ENCODE results near the gene ADARB2. TPM values are rescaled to one million over a fixed set of nuclear protein-coding genes. Genes with fewer than 3 reads are reported as not detected.
"Not testable (repeated sequence)": the region's sequence is repeated elsewhere in the genome, so short reads cannot be mapped to it uniquely, and the experiment has no call there.

ADARB2 gene
- total RNA-seq, 3 donors from 2014 or later: 0.31 to 4.2 TPM; not detected in 1

DNA sequence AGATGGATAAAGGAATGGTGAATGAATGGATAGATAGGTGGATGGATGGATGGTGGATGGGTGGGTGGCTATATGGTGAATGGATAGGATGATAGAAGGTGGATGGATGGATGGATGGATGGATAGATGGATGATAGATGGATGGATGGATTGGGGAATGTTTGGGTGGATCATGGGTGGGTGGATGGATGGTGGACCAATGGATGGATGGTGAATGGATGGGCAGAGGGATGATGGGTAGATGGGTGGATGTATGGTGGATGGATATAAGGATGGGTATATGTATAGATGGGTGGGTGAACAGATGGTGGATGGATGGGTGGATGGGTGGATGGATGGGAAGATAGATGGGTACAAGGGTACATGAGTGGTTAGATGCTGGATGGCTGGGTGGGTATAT, 322.4 kb downstream of the ADARB2 start:
- TF ChIP-seq, protein P1, sequence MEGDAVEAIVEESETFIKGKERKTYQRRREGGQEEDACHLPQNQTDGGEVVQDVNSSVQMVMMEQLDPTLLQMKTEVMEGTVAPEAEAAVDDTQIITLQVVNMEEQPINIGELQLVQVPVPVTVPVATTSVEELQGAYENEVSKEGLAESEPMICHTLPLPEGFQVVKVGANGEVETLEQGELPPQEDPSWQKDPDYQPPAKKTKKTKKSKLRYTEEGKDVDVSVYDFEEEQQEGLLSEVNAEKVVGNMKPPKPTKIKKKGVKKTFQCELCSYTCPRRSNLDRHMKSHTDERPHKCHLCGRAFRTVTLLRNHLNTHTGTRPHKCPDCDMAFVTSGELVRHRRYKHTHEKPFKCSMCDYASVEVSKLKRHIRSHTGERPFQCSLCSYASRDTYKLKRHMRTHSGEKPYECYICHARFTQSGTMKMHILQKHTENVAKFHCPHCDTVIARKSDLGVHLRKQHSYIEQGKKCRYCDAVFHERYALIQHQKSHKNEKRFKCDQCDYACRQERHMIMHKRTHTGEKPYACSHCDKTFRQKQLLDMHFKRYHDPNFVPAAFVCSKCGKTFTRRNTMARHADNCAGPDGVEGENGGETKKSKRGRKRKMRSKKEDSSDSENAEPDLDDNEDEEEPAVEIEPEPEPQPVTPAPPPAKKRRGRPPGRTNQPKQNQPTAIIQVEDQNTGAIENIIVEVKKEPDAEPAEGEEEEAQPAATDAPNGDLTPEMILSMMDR (IDR thresholded peaks at IDR 0.05): no peak
- H3K4me1 ChIP-seq (ENCODE audit: low read depth): no peaks in the 10 kb centered on the region
- intact Hi-C loops (cut with DNase I, micrococcal nuclease): no loop called here
- H3K4me3 ChIP-seq: no peak overlapping the region
- no peaks in the 10 kb centered on the region for H3K9me3 ChIP-seq
- DNase-seq (no peak), ATAC-seq (no peak)
- H3K36me3 ChIP-seq (ENCODE audit: low read depth): no peaks in the 10 kb centered on the region

DNA sequence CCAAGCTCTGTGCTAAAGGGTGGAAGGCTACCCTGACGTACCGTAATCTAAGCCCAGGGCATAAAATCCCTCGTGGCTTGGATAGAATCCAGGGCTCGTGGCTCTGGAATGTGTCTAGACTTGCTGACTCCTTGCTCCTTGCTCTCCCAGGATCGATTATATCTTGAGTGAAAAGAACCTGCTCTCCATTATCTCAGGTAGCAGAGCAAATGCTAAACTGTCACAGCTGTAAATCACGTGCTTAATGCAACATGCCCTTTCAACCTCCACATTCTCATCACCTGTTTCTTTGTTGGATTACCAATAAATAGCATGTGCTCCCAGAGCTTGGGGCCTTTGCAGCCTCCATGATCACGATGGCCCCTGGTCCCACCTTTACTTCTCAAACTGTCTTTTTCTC, 323.0 kb downstream of the ADARB2 start:
- H3K9me3 ChIP-seq; intact Hi-C loops (cut with DNase I, micrococcal nuclease); H3K36me3 ChIP-seq (ENCODE audit: low read depth); H3K4me3 ChIP-seq; H3K4me1 ChIP-seq (ENCODE audit: low read depth); ATAC-seq; DNase-seq: not testable (repeated sequence)

DNA sequence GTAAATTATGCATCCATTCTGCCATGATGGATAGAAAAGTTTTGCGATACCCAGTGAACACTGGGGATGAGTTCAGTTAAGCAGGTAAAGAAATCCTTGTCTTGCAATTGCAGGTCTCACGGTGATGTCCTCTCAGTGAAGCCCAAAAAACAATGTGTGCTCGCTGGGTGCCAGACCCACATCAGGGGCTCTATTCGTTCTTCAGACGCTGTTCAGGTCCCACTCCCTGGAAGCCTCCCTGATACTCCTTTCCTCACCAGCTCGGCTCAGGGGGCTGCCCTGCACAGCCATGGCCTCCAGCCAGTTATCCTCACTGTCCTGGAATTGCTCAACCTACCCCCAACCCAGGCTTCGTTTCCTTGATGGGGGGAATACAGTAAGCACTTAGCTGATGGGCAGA, 323.5 kb downstream of the ADARB2 start:
- no peaks in the 10 kb centered on the region for H3K36me3 ChIP-seq (ENCODE audit: low read depth)
- H3K9me3 ChIP-seq: no peaks in the 10 kb centered on the region
- TF ChIP-seq, protein P1 (IDR thresholded peaks at IDR 0.05): no peak
- H3K4me3 ChIP-seq: no peak overlapping the region
- intact Hi-C loops (cut with DNase I, micrococcal nuclease): no loop called here
- DNase-seq (no peak), ATAC-seq (no peak)
- no peaks in the 10 kb centered on the region for H3K4me1 ChIP-seq (ENCODE audit: low read depth)

DNA sequence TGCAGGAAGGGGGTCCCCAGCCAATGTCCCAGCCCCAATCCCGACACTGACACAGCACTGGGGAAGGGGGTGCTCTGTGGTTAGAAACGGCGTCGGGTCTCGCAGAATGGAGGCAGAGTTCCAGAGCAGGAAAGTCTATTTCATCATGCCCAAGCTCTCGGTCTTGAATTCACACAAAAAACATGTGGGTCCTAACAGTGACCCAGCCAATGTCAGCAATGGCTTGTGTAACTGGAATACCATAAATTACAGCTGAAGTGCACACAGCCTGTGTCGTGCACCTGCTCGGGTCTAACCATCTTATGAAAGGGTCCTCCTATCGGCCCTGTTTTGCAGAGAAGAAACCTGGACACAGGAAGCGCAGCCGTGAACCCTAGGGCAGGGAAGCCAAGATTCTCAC, 324.1 kb downstream of the ADARB2 start:
- Histone ChIP-seq H3K36me3 (ENCODE audit: low read depth) (no peaks in the 10 kb centered on the region), H3K9me3 (no peaks in the 10 kb centered on the region), H3K4me1 (ENCODE audit: low read depth) (no peaks in the 10 kb centered on the region), H3K4me3 (no peak overlapping the region)
- TF ChIP-seq, protein P1 (IDR thresholded peaks at IDR 0.05): no peak
- intact Hi-C loops (cut with DNase I, micrococcal nuclease): no loop called here
- ATAC-seq: no peak
- DNase-seq: no peak

DNA sequence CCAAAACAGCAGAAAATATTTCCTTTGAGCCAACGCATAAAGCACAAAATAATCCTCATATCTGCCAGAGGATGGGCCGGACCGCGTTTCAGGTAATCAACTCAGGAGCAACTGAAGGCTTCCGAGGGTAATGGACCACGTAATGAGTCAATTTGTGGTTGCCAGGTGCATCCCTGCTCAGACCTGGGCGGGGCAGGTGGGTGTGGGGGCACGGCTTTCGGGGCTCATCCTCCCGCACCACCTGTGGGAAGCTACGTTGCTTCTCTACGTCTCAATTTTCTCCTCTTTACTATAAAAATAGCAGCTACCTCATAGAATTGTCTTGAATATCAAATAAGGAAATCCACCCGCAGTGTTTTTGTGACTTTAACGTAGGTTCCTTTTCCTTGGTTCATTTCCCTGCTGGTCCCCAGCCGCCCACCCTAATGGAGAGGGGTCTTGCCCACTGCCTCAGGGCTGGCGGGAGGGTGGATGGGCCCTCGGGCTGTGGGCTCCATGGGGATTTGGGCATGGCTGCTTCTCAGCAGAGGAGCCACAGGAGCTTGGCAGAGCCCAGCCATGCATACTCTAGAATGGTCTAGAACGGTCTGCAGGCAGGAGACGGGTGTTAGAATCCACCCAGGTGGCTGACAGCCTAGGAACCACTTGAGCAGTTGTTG, 324.7 kb downstream of the ADARB2 start:
- ATAC-seq (no peak), DNase-seq (no peak)
- TF ChIP-seq, protein P1 (IDR thresholded peaks at IDR 0.05): no peak
- Histone ChIP-seq H3K4me1 (ENCODE audit: low read depth) (no peaks in the 10 kb centered on the region), H3K4me3 (no peak overlapping the region), H3K36me3 (ENCODE audit: low read depth) (no peaks in the 10 kb centered on the region), H3K9me3 (no peaks in the 10 kb centered on the region)
- intact Hi-C loops (cut with DNase I, micrococcal nuclease): no loop called here

DNA sequence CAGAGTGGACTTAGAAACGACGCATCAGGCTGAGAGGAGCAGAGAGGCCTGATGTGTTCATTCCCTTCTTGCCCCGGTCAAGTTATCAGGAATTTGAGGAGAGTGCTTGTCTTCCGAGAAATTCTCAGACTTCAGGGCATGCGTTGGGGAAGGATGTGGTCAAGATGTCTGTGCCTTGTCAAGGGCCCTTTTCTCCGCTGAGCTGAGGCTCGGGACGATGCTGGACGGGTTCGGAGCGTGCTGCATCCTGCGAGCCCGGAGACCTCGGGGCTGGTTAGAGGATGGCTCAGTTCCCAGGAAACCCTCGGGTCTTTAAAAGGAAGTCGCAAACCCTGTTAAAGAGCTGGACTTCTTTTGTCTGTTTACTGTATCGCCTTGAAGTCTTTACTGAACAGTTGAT, 325.4 kb downstream of the ADARB2 start:
- Histone ChIP-seq H3K9me3 (no peaks in the 10 kb centered on the region), H3K4me1 (ENCODE audit: low read depth) (no peaks in the 10 kb centered on the region), H3K36me3 (ENCODE audit: low read depth) (no peaks in the 10 kb centered on the region), H3K4me3 (no peak overlapping the region)
- TF ChIP-seq, protein P1 (IDR thresholded peaks at IDR 0.05): no peak
- no peak for DNase-seq
- intact Hi-C loops (cut with DNase I, micrococcal nuclease): no loop called here
- no peak for ATAC-seq
